Activated T-cell treated with anti-CD3 and anti-CD28 coated beads for 48 hours (primary cell): ENCODE measurements around the gene EDA.
"Not testable (repeated sequence)": the region's sequence is repeated elsewhere in the genome, so short reads cannot be mapped to it uniquely, and the experiment has no call there.

Experiments used
- DNase-seq: peaks from one replicate; pipeline ENCODE4 v3.0.0-alpha.2; 2020; ENCODE audit warnings: low read depth

The EDA gene

DNA sequence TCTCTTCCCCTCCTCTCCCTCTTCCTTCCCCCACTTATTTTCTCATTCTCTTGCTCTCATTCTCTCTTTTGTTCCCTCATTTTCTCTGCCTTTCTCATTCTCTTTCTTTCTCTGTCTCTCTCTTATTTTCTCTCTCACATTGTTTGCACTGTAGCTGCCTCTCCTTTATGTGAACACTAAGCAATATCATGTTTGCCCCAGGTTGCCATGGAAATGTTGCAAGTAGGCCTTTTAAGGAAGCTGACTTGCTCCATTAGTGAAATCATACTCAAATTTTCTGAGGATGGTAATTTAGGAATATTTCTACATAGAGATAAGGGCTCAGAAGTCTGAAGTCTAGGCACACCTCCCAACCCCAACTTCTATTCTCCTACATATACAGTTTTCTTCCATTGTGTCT, 130.1 kb downstream of the EDA start:
- DNase-seq, result no peak

DNA sequence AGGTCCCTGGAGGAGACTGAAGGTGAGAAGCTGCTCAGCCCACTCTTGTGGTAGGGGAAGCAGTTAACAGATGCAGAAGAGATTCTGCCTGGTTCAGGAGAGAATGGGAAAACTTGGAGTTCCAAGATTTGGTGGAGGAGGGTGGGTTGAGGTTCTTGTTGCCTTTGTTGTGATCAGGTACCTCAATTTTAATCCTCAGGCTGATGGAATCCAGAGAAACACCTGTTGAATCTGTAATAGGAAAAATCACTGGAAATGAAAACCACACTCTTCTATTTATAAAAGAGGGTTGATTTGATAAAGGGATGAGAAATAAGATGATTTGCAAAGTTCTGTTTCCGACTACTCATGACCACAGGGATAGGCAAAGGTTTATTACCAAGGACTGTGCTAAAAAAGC, 132.1 kb downstream of the EDA start:
- DNase-seq, result no peak

DNA sequence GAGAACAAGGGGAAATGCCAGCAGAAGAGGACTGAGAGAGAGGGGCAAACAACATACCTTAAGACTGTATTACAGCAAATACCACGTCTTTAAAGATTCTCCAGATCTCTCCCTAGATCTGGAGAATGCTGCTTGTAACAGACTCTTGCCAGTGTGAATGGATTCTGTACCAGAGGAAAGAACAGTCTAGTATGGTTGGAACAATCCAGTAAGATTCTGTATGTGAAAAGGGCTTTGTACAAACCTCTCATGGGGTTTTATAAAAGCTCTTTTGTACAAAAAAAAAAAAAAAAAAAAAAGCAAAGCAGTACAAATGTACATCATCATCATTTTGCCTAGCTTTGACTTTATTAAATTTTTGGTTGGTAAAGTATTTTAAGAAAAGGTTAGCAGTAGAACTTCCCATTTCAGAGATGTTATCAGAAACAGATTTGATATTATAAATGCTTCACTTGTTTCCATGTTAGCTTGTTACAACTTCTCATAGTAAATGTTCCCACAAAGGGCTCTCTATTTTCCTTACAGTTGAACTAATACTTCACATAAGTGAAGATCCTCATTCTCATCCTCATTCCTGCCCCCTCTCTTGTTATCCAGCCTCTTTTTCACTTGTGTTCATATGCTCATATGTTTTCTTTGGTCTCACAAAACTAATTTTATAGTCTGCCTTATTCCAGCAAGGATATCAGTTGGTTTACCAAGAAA, 144.2 kb downstream of the EDA start:
- DNase-seq, result no peak

DNA sequence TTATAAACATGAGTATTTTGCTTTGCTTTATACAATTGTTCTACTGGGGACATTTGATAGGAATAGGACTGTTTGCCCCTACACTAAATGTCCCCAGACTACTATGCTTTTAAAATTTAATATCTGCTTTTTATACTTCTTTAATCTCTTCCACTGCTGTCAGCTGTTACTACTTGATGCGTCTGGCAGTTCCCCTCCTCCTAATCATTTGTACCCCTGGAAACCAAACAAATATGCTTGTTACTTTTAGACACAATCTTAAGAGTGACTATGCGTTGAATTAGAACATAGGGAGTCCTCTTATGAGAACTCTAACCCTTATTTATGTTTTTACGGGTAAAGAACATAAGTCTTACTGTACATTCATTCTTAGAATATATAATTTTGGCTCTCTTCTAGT, 145.7 kb downstream of the EDA start:
- DNase-seq, result no peak

DNA sequence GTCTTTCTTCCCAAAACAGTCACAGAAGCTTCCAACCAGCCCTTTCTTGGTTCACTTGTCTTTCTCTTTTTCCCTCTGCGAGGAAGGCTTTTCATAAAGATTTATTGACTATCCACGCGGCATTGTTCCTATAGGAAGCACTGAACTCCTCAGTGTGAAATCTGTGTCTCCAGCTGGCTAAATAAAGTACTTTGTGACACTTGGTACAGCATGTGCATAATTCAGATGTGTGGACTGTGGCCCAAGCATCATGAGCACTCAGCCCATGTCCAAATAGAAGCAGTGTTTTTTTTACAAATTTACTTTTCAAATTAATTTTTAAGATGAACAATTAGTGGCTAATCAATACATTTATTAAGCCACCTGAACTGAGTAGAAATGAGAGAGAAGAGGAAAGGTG, 146.4 kb downstream of the EDA start:
- DNase-seq, result no peak

DNA sequence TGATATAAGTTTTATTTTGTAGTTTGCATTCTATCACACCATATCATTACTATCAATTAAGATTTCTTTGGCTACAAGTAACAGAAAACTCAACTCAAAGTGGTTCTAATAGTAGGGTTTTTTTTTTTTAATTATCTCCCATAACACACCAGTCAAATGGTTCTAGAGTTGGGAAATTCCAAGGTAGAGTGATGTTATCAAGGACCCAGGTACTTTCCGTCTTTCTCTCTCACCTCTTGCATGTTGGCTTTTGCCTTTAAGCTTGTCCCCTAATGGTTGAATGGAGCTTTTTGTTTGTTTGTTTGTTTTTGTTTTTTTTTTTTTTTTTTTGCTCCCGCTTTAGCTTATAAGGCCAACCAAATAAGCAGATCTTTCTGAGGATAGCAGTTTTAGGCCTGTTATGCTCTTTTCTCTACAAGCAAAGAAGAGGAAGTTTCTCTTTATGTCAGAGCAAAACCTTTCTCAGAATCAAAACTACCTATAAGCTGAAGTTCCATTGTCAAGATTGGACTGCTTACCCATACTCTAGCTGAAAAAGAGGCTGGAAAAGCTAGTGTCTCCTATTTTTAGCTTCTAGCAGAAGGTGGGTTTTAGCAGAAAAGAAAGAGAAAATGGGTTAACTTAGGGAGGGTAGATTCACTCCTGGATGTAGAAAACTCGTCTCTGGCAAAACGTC, 177.5 kb downstream of the EDA start:
- DNase-seq, result no peak

DNA sequence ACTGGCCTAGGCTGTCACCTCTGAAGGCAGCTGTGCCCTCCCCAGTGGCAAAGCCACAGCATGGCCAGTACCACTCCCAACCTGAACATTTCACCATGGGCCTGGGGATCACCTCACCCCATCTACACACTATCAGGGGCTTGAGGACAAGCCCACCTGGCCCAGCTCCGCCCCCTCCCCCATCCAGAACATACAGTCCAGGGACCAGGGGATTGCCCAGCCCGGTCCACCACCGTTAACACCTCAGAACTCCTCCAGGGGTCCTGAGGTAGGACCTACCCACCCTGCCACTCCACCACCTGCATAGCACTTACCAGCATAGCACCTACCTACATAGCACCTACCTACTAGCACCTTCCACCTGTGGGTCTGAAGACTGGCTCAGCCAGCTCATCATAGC, 179.8 kb downstream of the EDA start:
- DNase-seq, result no peak

DNA sequence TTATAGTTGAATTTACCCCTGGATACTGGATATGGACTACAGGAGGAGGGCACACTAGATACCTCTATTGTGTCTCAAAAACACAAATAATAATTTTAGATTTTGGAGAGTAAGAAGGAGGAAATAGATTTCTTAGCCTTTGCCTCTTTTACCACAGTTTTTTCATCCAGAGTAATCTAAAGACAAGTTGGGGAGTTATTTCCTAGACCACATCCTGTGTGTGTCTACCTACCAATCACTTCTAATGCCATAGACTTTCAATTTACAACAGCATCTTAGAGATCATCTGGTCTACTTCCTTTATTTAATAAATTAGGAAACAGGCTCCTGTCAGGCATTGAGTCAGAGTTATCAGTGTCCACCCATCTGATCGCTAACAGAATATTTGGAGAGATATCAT, 191.5 kb downstream of the EDA start:
- no peak for DNase-seq

DNA sequence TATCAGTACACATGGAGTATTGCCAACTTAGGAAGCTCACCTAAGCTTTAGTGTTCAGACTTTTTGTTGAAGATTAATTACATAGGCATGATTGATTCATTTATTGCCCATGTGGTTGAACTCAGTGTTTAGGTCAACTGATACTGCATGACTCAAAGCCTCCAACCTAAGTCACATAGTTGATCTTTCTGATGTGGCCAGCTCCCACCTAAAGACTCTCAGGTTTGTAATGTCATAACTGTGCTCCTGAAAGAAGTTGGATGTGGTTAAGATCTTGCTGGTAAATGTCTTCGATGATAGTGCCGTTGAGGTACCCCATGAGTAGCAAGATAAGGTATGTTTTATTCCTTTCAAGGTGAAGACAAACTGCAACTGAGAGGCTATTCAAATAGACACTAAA, 192.5 kb downstream of the EDA start:
- no peak for DNase-seq

DNA sequence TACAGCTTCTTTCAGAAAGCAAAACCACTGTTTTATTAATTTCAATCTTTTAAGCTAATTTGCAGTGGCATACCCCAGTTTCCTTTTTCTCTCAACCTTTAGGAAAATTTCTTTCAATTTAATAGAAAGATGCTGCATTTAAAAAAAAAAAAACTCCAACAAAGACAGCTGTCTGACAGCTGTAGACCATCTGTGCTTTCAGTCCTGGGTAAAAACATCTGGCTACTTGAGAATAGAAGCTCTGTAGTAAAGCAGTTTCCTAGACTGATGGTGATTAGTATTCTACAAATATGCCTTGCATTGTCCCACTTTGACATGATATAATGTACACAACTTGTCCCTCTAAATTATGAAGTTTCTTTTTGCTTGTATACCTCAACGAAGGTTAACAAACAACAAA, 197.8 kb downstream of the EDA start:
- DNase-seq, result no peak

DNA sequence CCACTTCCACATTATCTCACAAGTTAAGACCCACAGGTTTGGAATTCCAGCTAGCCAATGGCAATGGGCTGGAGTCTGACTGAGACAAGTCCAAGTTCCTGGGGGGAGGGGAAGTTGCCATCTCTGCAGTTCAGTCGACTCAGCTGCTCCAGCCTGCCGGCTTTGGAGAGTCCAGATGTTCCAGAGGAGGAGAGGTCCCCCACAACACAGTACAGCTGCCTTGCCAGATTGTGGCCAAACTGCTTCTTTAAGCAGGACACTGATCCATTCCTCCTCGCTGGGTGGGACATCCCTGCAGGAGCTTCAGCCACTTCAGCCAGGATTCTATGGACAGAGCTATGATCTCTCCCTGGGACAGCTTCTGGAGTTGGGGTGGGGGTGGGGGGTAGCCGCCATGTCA, 199.2 kb downstream of the EDA start:
- DNase-seq, result no peak

DNA sequence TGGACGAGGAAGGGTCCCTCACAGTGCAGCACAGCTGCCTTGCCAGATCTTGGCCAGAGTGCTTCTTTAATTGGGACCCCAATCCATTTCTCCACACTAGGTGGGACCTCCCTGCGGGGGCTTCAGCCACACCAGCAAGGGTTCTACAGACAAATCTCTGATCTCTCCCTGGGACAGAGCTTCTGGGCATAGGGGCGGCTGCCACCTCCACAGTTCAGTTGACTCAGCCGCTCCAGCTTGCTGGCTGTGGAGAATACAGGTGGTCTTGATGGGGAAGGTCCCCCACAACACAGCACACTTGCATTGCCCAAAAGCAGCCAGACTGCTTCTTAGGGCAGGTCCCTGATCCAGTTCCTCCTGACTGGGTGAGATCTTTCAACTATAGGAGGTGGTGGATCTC, 199.6 kb downstream of the EDA start:
- DNase-seq, result no peak

DNA sequence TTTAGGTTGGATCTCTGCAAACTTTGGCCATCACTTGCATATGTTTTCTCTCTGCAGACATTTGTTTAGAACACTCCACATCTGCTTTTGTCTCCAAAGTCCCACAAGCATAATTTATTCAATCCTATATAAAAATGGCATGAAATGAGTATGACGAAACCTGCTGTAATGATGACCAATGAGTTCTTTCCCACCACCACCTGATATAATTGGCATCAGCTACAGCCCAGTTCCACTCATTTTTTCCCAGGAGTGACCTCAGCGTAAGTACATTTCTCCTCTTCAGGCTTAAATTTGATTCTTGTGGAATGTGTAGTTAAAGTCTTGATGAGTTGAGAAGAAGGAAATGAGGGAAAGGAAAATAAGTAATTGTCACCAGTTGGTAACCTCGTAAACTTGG, 228.7 kb downstream of the EDA start:
- DNase-seq, result no peak

DNA sequence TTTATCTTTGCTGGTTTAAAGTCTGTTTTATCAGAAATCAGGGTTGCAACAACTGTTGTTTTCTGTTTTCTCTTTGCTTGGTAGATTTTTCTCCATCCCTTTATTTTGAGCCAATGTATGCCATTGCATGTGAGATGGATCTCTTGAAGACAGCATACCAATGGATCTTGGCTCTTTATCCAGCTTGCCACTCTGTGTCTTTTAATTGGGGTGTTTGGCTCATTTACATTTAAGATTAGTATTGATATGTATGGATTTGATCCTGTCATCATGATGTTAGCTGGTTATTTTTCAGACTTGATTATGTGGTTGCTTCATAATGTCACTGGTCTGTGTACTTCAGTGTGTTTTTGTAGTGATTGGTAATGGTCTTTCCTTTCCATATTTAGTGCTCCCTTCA, 244.1 kb downstream of the EDA start:
- not testable (repeated sequence) for DNase-seq

DNA sequence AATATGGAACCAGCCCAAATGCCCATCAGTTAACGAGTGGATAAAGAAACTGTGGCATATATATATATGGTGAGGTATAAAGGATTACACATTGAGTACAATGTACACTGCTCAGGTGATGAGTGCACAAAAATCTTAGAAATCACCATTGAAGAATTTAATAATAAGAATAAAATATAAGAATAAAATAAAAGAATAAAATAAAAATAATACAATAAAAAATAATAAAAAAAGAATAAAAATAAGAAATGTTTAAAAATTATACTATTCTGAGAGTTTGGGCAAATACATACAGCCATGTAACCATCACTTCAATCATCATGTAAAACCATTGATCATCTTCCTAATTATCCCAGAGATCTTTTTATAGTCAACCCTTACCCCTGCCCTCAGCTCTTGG, 260.3 kb downstream of the EDA start:
- DNase-seq, result no peak

DNA sequence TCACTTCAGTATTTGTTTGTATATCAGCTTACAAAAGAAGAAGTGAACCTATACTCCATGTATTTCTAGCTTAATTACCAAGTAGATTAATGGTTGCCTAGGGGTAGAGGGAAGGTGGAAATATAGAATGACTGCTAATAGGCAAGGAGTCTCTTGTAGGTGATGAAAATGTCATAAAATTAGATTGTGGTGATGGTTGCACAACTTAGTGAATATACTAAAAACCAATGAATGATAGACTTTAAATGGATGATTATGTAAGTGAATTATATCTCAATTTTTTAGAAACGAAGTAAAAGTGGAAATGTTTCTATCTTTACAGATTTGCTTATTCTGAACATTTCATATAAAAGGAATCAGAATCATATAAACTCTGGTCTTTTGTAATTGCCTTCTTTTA, 268.3 kb downstream of the EDA start:
- DNase-seq, result no peak

DNA sequence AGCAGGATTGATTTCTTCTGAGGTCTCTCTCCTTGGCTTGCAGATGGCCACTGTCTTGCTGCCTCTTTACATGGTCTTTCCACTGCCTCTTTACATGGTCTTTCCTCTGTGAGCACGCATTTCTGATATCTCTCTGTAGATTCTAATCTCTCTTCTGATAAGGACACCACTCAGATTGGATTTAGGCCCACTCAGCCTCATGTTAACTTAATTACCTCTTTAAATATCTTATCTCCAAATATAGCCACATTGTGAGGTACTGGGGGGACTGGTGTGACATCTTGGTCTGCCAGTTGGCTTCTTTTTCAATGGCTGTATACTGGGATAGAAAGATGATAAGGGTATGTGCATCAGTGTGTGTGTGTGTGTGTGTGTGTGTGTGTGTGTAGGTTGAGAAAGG, 280.1 kb downstream of the EDA start:
- no peak for DNase-seq

DNA sequence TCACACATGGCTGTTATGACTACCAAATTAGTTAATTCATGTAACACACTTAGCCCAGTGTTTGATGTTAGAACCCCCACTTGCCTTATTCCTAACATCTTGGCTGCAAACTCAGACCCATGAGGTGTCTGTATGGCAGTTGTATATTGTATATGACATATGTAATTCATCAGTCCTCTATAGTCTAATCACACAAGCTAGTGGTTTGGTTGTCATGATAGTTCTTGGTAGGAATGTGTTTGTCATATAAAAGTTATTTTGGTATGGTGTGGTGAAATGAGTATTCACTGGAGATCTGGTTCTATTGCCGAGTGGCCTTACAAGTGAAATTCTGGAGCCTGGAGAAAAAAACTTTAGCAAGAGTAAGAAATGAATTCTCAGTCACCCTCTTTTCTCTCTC, 284.6 kb downstream of the EDA start:
- DNase-seq, result no peak

DNA sequence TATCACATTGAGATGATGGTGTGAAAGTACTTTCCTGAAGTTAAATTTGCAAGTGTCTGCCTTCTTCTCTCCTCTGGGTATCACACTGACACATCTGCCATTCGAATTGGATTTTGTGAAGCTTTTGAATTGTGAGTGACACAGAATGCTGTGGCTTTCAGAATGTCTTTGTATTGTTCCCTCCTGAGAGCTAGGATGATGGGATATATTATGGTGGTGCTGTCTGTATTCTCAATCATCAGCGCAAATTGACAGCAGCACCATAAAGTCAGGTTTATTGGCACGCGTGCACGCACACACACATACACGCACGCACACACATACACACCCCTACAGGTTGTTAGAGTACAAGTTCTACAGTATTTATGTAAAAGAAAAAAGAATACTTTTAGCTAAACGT, 290.5 kb downstream of the EDA start:
- DNase-seq, result no peak

DNA sequence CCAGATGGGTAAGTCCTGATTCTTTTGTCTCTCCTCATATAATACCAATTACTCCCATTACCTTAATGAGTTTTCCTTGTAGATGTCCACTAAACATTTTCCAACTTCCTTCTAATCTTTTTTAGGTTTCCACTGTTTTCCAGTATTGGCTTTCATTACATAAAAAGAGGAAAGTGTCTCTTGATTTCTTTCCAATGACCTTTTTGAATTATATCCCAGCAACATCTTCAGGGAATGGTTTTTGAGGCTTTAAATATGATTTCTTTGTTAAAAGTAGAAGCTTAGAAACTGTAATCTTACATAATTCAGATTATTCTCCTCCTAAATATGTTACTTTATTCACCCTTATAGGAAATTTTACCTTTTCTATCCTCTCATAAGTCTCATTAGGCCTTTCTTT, 298.9 kb downstream of the EDA start:
- no peak for DNase-seq

DNA sequence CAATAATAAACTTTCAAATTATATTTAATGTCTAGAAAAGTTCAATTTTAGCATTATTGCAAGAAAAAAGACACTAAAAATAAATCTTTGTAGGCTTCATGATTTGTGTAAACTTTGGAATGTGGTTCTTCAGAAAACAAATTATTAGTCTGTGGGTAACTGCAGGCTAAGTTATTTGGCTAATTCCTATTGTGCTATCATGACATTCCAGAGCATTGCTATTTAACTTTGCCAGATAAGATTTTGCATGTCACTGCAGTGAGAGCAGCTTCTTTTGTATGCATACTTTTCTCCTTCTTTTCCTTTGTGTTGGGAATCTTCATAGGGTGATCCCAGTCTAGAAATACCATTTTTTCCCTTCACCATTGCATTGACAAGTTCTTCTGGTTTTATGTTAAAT, 303.8 kb downstream of the EDA start:
- DNase-seq, result no peak

DNA sequence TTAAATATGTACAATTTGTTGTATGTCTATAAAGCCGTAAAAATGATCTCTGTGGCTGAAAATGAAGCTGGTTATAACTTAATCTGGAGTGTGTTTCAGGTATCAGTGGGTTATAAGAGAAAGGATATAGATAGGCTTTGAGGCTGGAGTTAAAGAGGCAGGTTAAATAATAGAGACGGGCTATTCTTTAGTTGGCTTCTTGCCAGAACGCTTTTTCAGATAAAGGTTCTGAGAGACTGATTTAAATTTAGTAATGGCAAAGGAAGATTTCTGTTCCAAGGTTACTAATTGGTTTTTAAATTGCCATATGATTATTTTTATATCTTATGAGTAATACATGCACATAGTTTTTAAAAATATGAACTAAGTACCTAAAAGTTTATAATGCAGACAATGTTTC, 316.4 kb downstream of the EDA start:
- no peak for DNase-seq

DNA sequence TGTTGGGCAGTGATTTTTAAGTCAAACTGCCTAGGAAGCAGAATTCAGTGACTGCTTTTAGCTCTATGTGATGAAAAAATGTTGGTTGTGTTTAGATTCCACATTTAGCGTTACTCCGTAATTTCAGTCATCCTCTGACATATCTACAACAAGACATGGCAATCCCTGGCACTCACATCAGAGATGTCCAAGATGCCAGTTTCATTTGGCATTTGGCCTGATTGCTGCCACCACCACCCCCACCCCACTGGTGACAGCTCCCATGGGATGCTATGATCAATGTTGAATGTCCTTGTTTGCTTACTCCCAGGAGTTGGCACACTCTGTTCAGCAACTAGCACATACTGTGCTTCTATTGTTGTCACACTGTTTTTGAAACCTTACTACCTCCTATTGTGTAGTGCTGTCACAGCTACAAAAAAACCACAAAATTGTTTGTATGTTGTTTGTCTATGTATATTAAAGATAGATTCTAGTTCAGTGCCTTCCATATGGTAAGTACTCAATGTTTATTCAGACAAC, 332.4 kb downstream of the EDA start:
- no peak for DNase-seq

DNA sequence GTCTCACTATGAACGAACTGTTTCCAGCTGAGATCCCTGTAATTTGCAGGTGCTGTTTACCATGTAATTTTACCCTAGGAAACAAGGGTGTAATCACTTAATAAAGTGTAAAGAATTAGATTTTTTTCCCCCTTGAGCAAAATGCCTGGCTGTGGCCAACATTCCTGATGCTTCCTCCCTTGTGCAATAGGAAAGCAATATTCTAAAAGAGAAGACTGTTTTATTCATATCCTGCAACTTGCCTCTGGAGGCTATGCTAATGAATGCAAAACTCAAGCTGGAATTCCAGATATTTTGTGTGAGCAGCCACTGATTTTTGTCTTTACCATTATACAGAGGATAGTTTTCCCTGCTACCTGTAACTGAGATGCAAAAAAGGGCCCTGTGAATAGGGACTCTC, 335.8 kb downstream of the EDA start:
- DNase-seq, result no peak
